GM12892 (cell line): ENCODE measurements around the gene CDIPT.

Source experiments
- POLR2A ChIP-seq: IDR thresholded peaks from 2 replicates; pipeline ENCODE4 v1.6.1; 2011; ENCODE audit warnings: low read depth, low read length, control low read depth
- POLR2AphosphoS5 ChIP-seq: IDR thresholded peaks from 2 replicates; pipeline ENCODE4 v1.6.1; 2011; ENCODE audit warnings: low read depth, low read length, control low read depth

DNA sequence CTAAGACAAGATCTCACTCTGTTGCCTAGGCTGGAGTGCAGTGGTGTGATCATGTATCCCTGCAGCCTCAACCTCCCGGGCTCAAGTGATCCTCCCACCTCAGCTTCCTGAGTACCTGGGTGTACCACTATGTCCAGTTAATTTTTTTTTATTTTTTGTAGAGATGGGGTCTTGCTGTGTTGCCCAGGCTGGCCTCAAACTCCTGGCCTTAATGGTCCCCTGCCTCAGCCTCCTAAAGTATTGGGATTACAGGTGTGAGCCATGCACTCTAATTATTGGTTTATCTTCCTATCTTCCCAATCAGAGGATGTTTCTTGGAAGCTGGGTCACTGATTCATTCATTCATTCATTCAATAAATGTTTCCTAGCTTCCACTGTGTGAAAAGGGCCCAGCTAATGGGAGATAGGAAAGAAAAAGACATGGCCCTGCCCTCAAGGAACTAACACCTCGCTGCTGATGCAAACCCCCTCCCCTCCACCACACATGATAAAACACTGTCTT lies 45.7 kb upstream of the CDIPT start:
- TF ChIP-seq POLR2A, result no peak
- no peak for TF ChIP-seq POLR2AphosphoS5
